SIG-M5 treated with dmso at 0.1 percent for 504 hours (cell line): Measurements from ENCODE around the gene SFXN5.

Source experiments
- DNase-seq: peaks from one replicate; lab custom pipeline; 2025; ENCODE audit not compliant: unreplicated experiment; lab: John Stamatoyannopoulos, UW

The SFXN5 gene

GRCh38 chr2:72945450-72946019 lies 126.0 kb downstream of the SFXN5 start:
- no peak for DNase-seq

DNA sequence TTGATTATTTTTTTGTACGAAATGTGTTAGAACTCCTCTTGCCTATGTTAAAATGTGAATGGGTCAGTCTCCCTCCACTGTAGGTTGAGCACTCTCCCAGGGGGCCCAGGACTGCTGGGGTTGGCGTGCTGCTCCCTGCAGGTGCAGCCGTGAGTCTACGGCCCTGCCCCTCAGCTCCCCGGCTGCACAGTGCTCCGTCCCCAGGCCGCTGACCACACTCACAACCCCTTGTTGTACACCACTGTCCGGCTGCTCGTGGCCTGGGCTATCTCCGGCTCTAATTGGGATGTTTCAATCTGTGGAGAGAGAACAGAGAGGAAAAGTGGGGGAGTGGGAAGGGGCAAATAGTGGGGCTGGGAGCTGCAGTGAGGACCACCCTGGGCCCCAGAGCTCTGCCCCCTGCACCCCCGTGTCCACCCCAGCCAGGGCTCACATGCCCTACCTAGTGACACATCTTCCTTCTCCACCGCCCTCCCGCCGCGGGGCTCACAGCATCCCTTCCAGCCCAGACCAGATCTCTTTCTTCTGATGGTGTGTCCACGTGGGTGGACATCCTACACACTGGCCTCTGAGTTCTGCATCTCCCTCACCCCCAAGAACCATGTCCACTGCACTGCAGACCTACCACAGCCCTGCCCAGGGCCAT lies 126.6 kb downstream of the SFXN5 start:
- no peak for DNase-seq

DNA sequence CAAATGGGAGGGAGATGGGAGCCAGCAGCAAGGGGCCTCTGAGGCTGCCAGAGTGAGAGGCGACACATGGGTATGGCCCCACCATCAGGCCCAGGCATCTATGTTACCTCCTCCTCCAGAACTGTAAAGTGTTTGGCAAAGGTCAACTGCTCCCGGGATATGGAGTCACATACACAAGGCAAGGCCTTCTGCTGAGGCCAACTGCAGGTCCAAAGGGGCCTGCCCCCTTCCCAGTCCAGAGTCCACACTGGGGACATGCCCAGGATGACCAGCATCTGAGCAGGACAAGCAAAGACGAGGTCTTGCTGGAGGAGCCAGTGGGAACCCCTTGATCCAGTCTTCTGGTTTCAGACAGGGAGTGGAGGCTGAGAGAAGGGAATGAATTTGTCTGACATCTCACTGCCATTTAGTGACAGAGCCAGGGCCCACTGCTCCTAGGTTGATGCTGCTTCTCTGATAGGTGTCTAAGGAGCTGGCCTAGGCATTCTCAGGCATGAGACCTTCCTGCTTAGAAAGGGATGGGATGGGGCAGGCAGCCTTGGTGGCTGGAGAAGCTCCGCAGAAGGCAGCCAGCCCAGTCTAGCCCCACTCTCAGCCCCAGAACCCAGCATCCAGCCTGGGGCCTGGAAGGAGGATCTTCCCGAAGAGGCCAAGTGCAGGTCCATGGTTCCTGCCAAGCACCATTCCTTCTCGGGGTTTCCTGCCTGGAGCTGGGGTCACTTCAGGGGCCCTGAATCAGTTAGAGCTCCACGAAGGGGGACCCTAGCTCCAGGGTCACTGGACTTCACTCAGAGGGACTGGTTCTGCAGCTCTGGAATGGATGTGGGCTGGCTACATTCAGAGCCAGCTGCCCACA lies 127.7 kb downstream of the SFXN5 start:
- DNase-seq, result no peak

DNA sequence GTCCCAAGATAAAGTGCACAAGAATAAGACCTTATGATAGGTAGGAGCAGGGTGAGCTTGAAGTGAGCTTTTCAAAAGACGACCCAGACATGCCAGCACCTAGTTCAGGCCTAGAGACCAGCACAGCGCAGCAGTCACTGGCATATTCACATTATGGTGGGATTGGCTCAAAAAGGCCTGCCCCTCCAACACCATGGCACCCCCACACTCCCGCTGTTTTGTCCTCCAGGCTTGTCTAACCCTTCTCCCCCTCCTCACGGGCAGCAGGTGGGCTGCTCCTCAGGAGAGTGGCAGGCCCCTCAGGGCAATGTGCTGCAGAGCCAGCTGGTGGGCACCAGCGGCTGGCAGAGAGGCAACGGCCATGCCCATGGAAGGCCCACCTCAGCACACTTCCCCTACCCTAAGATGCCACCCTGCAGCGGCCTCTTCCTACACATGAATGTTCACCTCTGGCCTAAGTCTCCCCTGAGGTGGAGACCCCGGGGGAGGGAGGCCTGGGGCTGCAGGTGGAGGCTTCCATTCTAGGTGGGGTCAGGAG lies 128.6 kb downstream of the SFXN5 start:
- no peak for DNase-seq

- no peak for DNase-seq
Observed at GRCh38 chr2:72942293-72942692, 129.2 kb downstream of the SFXN5 start.

DNA sequence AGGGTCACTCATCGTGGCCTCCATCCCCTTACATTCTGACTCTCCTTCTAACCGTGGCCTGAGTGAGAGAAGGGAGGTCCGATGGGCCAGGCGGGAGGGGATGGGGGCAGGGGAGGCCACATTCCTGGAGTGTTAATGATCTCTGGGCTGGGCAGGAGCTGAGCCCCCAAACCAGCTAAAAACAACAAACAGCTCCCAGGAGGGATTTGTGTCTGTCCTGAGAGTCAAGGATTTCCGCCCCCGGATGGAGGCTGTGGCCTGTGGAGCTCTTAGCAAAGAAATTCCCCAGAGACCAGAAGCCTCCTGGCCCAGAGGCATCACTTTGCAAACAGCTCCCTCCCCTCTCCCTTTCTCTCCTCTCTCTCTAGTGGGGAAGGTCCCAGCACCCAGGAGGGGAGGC lies 130.7 kb downstream of the SFXN5 start:
- DNase-seq, result no peak

- DNase-seq, result no peak
Observed at GRCh38 chr2:72940361-72940760, 131.2 kb downstream of the SFXN5 start.

DNA sequence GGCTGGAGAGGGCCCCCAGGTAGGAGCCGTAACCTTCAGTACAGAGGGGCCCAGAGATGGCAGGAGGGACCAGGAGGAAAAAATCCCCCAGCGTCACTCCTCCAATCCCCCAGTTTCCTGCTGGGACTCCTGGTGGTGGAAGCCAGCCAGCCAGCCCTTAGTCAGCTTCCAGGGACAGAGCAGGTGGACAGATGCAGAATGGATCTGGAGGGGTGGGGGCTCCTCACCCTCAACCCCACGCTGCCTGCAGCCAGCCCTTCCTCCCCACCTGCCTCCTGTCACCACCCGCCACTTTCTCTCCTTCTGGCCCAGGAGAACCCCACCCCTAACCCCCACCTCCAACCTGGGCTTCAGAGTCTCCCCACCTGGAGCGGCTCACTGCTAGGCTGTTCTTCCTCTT lies 133.1 kb downstream of the SFXN5 start:
- DNase-seq, result no peak

DNA sequence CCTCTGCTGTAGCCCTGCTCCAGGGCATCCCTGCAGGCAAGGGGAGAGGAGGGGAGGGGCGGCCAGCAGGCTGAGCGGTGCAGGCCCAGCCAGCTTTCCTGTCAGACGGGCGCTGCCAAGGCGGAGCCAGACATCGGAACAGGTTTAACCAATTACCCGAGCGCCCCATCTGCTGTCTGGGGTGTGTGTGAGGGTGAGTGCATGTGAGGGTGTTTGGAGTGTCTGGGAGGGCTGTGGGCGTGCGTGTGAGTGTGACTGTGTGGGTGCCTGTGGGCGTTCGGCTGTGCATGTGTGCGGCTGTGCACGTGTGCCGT lies 134.2 kb downstream of the SFXN5 start:
- no peak for DNase-seq

DNA sequence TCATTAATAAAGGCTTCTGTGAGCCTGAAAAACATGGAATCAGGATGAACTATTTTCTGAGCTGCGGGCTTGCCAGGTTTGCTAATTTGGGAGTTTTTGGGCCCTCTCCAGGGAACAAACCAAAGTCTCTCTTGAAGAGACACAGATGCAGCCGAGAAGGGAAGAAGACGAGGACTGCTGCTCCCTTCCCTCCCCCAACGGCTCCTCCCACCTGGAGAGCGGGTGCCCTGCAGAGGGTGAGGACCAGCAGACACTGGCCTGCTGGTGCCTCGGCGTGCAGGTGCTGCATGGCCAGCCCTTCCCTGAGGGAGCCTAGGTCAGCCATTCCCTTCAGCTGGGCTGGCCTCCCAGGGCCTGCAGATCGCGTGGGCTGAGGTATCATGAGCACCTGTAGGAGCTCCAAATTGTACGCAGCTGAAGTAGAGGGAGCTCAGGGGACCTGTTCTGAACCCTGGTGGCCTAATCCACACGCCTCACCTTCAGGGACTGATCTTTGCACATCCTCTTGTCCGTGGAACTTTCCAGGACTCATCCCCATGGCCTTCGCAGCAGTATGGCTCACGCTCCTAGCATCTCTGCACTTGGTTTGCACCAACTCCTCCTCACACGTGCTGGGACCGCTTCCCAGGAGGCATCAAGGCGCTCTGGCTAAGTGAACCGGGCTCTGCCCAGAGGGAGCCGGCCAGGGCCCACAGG lies 134.7 kb downstream of the SFXN5 start:
- no peak for DNase-seq

GRCh38 chr2:72935611-72935957 lies 135.9 kb downstream of the SFXN5 start:
- DNase-seq, result no peak

DNA sequence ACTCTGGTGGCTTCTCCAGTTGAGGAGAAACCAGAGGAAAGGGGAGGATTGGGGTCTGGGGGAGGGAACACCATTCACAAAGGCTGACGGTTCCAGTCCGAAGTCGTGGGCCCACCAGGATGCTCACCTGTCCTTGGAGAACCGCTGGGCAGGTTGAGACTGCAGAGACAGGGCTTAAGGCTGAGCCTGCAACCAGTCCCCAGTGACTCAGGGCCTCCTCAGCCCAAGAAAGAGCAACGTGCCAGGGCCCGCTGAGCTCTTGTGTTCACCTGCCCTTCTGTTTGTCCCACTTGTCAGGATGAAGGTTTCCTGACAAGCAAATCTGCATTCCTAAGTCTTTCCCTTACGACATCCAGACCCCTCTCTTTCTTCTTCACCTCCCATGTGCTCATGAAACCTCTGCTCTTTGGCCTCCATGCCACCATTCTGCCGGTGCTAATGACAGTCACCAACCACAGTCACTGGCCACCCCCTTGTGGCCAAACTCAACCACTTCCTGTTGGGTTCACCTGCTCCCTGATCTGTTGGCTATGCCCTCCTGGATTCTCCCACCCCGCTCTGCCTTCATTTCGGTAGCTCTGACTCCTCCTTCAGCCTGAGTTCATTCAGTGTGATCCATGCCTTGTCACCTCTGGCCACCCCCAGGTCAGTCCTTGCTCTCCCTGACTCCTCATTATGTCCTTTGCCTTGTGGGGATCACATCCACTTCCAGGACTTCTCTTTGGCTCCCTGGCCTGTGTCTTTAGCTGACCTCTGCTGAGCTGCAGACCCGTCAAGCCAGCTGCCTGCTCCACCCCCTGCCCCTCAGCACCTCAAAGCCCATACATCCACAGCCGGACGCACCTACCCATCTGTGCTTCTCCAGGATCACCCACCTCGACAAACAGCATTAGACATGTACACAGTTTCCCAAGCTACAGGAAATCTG lies 136.6 kb downstream of the SFXN5 start:
- no peak for DNase-seq

GRCh38 chr2:72933646-72934151 lies 137.8 kb downstream of the SFXN5 start:
- no peak for DNase-seq

DNA sequence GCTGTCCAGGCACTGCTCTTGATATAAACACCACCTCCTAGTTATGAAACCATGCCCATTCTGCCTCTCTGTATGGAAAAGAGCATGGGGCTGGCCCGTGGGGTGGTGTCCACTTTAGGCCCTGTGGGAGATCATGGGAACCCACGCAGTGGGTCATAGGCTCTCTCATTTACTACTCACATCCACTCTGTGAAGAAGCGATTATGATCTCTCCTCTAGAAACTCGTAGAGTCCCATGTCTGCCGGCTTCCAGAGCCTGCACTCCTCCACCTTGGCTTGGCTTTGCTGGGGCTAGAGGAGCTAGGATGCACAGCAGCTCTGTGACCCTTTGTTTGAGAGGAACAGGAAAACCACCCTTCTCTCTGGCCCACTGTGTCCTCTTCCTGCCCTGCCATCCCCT lies 138.3 kb downstream of the SFXN5 start:
- no peak for DNase-seq

- DNase-seq, result no peak
Observed at GRCh38 chr2:72932805-72933204, 138.7 kb downstream of the SFXN5 start.

DNA sequence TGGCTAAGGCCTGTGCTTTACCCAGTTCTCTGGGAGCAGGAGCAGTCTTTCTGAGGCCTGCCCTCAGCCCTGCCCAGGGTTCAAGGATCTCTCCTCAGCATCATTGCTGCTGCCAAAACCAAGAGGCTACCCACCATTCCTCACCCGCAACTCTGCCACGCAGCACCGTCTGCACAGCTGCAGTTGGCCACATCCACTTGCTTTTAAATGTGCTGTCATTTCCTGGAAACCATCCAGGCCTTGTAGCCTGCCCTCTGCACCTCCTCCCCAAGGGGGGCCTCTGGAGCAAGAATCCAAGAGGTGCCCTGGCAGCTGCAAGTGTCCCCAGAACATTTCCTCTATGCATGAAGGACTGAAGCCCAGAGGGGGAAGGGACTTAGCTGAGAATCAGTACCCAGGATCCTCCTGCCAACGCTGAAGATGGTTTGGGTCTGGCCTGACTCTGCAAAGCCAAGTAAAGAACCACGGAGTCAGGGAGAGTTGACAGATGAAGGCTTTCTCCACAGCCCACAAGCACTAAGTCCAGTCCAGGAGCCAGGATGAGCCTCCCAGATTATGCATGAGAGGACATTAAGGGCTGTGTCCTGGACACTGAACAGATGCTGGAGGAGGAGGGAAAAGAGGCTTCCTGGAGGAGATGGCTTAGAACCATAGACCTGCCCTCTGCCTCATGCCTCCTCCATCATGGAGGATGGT lies 139.3 kb downstream of the SFXN5 start:
- DNase-seq, result no peak

DNA sequence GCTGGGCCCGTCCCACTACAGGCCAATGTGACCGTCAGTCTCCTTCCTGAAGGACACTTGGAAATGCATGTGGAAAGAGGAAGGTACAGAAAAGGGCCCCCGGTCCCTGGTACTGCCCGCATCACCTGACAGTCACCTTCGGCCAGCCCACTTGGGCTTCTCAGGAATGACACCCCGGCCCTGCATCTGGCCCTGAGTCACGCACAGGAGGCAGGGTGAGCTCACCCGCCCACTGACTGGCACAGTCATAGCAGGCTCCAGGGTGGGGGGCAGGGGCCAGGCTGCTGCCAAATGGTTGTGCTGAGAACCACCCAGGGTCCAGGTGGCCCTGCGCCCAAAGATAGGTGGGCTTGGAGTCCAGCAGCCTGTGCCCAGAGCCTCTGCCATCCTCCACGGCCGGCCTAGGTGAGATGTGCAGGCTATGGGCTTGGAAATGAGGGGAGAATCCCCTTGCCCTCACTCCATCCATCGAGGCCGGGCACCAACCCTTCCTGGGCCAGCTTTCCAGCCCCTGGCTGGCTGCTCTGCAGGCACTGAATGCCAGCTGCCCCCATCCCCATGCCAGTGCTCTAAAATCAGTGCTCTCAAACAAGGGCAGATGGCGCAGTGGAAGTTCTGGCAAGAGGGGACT lies 140.1 kb downstream of the SFXN5 start:
- DNase-seq, result no peak

- DNase-seq, result no peak
Observed at GRCh38 chr2:72929010-72929409, 142.5 kb downstream of the SFXN5 start.
